NOMO-1 treated with DMSO at 0.1 percent for 48 hours (cell line): ENCODE measurements around the gene C1orf185.
"Not testable (repeated sequence)": the region's sequence is repeated elsewhere in the genome, so short reads cannot be mapped to it uniquely, and the experiment has no call there.

ENCODE experiments used
- DNase-seq: peaks from one replicate; lab custom pipeline; 2025; ENCODE audit not compliant: unreplicated experiment; lab: John Stamatoyannopoulos, UW

Gene C1orf185

DNA sequence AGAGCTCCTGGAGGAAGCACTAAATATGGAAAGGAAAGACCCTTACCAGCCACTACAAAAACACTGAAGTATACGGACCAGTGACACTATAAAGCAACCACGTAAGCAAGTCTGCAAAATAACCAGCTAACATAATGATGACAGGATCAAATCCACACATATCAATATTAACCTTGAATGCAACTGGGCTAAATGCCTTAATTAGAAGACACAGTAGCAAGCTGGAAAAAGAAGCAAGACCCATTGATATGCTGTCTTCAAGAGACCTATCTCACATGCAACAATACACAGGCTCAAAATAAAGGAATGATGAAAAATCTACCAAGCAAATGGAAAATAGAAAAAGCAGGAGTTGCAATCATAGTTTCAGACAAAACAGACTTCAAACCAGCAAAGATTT is 31.0 kb downstream of the C1orf185 start:
- DNase-seq = no peak

- DNase-seq = not testable (repeated sequence)
Observed at GRCh38 chr1:51137696-51138095, 35.7 kb downstream of the C1orf185 start.

DNA sequence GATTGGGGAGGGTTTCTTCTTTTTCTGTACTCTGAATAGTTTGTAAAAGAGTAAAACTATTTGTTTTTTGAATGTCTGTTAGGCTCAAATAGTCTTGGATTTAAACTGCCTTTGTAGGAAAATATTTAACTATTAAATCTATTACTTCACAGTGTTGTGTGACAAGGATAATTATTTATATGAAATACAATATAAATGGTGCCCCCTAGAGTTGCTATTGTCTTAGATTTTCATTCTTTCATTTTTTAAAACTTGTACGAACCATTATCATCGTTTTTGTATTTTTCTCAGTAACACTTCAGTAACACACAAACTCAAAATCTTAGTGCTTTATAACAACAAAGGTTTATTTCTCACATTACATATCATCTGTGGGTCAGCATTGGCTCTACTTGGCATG is 37.4 kb downstream of the C1orf185 start:
- DNase-seq = peak; percentile 8

GRCh38 chr1:51147394-51147793 is 45.4 kb downstream of the C1orf185 start:
- DNase-seq = no peak

DNA sequence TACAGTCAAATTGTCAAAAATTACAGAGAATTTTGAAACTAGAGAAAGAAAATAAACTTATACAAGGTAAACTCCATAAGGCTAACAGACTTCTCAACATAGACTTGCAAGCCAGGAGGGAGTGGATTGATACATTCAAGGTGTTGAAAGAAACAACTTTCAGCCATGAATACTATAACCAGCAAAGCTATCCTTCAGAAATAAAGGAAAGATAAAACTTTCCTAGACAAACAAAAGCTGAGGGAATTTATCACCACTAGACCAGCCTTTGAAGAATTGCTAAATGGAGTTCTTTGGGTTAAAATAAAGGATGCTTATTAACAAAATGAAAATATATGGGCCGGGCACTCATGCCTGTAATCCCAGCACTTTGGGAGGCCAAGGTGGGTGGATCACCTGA is 52.7 kb downstream of the C1orf185 start:
- no peak for DNase-seq

DNA sequence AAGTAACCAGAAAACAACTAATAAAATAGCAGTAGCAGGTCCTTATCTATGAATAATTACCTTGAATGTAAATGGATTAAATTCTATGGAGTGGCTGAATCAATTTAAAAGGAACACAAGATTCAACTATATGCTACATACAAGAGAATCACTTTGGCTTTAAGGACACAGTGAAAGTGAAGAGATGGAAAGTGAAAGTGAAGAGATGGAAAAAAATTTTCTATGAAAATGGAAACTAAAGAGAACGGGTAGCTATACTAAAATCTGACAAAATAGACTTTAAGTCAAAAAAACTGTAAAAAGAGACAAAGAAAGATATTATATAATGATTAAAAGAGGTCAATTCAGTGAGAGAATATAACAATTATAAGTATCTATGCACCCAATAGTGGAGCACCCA is 54.7 kb downstream of the C1orf185 start:
- no peak for DNase-seq

- DNase-seq = no peak
Observed at GRCh38 chr1:51157395-51157794, 55.4 kb downstream of the C1orf185 start.

- DNase-seq = no peak
Observed at GRCh38 chr1:51158263-51158662, 56.2 kb downstream of the C1orf185 start.

- DNase-seq = peak; percentile 20
Observed at GRCh38 chr1:51162560-51162959, 60.5 kb downstream of the C1orf185 start.

- DNase-seq = no peak
Observed at GRCh38 chr1:51165540-51165939, 63.5 kb downstream of the C1orf185 start.

DNA sequence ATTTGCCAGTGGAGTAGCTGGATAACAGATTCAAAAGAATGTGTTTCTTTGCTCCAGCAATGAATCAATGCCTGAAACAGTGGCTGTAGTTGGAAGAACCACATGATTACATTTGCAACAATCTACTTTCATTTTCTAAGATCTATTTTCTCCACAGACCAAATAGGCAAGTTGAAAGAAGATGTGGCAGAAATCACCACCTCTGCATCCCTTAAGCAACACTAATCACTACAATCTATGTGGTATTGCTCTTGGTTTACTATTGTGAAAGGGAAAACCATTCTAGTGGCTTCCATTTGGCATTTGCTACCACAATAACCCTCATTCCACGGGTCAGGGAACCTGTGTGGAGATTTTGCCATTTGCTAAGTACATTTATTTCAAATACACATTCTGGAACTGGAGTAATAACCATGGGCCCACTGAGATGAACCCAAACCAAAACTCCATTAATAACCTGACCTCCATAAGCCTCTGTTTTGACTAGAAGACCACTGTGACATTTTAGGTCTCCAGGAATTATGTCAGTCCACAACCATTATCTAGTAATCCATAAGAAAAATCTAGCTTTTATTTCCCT is 66.3 kb downstream of the C1orf185 start:
- peak; percentile 38 for DNase-seq

- no peak for DNase-seq
Observed at GRCh38 chr1:51168936-51169335, 66.9 kb downstream of the C1orf185 start.

DNA sequence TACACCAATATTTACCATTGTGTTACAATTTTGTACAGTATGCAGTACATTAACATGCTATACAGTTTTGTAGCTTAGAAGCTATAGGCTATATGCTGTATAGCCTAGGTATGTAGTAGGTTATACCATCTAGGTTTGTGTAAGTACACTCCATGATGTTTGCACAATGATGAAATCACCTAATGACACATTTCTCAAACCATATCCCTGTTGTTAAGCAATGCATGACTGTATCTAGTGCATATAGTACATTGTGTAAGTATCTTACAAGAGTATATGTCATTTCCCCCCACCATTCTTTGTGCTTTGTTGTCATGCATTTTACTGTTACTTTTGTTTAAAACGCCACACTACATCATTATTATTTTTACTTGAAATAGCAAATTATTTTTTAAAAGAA is 68.3 kb downstream of the C1orf185 start:
- DNase-seq = peak; percentile 90

DNA sequence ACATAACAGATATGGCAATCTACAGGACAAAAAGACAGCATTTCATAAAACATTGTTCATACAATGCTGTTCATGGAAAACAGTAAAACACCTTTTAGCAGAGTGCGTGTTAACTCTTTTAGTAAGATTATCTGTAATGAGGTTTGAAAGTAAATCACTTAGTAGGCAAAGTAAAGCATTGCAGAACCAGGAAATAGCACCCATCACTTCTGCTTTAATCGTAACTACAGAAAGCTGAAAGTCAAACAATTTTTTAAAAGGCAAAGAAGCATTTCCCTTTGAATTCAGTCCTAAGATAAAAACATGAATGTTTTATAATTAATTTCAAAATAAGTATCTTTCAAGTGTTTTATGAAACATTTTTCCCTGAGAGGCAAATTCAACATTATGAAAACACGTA is 70.8 kb downstream of the C1orf185 start:
- peak; percentile 61 for DNase-seq

DNA sequence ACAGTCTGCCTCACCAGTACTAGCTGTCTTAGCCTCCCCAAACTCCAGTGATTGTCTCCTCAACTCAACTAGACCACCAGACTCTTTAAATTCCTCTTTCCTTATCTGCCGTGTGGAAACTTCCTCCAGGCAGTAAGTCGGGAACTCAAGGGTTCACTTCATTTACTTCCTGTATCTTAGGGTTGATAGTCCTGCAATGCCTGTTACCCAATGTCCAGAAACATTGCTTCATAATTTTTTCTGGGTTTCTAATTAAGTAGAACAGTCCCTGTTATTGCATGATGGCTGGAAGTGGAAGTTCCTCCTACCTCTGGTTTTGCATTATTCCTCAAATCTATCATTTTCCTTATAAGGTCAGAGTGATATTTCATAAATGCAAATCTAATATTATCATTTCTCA is 73.2 kb downstream of the C1orf185 start:
- peak; percentile 87 for DNase-seq

DNA sequence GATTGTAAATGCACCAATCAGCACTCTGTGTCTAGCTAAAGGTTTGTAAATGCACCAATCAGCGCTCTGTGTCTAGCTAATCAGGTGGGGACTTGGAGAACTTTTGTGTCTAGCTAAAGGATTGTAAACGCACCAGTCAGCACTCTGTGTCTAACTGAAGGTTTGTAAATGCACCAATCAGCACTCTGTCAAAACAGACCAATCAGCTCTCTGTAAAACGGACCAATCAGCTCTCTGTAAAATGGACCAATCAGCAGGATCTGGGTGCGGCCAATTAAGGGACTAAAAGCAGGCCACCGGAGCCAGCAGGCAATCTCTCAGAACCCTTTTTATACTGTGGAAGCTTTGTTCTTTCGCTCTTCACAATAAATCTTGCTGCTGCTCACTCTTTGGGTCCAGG is 76.0 kb downstream of the C1orf185 start:
- not testable (repeated sequence) for DNase-seq

DNA sequence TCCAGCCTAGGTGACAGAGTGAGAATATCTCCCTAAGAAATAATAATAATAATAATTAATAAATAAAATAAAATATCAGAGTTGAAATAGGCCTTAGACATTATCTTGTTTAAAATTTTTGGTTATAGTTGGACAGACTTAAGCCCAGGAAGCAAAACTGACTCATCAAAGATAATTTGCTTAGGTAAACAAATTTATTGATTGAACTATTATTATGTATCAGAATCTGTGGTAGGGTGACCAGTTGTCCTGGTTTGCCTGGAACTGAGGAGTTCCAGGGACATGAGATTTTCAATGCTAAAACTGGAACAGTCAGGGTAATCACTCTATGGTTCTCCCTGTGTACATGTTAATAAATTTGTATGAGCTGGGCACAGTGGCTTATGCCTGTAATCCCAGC is 86.2 kb downstream of the C1orf185 start:
- no peak for DNase-seq

DNA sequence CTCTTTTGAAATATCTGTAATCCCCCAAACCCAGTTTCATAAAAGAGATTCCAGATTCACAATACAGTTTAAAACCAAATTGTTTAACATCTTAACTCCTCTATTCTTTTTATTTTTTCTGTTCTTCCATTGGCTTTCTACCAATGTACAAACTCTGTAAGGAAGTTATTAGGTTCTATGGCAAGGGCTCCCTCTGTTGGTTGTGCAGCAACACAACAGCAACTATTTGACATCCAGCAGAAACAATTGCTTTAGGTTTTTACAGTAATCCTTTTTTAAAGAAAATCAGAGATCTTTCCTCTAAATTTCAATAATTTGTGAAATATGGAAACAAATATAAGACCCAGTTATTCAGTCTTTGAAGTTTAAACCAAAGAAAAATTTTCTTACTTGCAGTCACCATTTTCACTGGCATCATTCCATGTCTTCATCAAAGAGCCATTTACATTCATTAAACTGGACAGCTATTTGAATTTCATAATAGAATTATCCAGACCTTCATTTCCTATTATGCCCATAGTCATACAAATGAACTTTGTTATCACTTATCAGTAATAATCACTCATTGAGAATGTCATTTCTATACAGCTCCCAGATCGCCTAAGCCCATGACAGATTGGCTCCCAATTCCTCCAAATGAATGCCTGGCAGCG is 87.5 kb downstream of the C1orf185 start:
- peak; percentile 69 for DNase-seq

DNA sequence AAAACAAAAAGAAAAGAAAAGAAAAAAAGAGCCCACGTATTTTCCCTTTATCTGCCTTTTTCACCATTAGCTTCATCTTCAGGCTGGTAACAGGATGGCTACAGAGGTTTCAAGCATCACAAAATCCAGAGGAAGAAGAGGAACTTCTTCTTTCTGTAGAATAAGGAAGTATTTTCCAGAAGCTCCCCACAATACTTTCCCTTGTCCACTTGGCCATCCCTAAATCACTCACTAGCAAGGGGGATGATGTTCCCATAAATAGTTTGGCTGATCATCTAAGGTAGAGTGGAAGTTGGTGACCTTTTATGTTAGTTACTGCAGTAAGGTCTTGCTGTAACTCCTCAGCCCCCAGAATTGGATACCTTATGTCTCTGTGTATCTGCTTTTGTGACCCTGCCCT is 88.9 kb downstream of the C1orf185 start:
- DNase-seq = peak; percentile 40

- DNase-seq = peak; percentile 66
Observed at GRCh38 chr1:51192213-51192843, 90.3 kb downstream of the C1orf185 start.

DNA sequence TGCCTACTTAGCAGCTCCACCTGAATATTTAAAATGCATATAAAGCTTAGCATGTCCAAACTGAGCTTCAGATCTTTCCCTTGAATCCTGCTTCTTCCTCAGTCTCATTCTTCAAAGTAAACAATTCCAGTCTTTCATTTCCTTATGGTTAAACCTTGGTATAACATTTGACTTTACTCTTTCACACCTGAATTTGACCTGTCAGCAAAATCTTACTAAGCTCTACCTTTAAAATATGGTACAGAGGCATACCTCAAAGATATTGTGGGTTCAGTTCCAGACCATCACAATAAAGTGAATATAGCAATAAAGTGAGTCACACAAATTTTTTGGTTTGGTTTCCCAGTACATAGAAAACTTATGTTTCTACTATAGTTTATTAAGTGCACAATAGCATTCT is 91.5 kb downstream of the C1orf185 start:
- no peak for DNase-seq
